CD4-positive, alpha-beta T cell treated with Interleukin-15 for 1 hour (primary cell): ENCODE data around the gene UNKL.

Source experiments
- DNase-seq: peaks from one replicate; pipeline ENCODE4 v3.0.0-alpha.2; 2020

UNKL gene

DNA sequence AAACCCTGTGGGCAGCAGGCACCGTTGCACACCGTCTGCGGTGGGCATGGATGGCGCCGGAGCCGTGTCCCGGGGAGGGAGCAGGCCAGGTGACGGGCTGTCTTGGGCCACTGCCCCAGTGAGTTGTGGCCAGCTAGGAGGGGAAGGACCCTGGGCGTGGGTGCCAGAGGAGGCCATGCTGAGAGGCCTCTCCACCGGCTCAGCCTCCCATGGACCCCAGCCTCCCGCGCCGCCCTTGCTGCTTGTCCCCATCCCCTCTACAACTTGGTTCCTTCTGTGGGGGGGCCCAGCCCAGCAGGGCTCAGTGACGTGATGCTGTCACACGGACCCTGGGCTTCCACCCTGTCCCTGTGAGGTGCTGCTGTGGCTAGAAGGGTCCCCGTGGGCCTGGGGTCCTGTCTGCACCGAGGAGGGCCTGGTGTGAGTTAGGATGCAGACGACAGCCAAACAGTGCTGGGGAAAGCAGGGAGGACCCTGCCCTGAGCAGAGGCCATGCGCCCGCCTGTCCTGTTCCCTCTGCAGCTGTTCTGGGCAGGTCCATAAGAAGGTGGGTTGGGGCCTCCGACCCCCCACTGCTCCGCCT, 93.8 kb downstream of the UNKL start:
- no peak for DNase-seq

DNA sequence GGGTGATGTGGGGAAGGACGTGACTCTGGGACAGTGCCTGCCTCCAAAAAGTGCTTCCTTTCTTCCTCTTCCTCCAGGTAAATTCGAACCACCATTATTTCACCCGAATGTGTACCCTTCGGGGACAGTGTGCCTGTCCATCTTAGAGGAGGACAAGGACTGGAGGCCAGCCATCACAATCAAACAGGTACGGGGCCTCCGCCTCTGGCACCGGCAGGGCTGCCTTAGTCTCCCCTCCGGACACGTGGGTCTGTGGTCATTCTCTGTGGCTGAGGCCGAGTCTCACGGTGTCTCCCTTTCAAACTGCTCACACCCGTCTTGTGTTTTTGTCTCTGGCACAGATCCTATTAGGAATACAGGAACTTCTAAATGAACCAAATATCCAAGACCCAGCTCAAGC, 94.4 kb downstream of the UNKL start:
- DNase-seq, result no peak

GRCh38 chr16:1319041-1319440, 95.5 kb downstream of the UNKL start:
- DNase-seq, result no peak

GRCh38 chr16:1318268-1318545, 96.3 kb downstream of the UNKL start:
- no peak for DNase-seq

- DNase-seq, result no peak
Measured at GRCh38 chr16:1317479-1318267, 96.8 kb downstream of the UNKL start.

DNA sequence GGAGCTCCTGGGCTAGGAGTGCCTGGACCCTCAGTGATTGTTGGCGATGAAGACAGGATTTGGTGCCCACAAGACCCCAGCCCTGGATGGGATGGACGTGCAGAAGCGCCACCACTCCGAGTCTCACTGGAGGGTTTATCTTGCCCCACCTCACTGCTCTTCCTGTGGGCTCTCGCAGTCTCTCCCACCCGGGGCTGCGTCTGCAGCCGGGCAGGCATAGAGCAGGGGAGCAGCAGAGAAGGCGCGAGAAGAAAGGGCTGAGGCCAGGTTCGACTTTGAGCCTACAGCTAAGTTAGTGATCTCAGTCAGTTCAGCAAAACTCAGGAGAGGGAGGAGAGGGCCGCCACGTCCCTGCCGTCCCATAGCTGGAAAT, 98.5 kb downstream of the UNKL start:
- no peak for DNase-seq

- DNase-seq, result no peak
Measured at GRCh38 chr16:1315081-1316032, 99.1 kb downstream of the UNKL start.

DNA sequence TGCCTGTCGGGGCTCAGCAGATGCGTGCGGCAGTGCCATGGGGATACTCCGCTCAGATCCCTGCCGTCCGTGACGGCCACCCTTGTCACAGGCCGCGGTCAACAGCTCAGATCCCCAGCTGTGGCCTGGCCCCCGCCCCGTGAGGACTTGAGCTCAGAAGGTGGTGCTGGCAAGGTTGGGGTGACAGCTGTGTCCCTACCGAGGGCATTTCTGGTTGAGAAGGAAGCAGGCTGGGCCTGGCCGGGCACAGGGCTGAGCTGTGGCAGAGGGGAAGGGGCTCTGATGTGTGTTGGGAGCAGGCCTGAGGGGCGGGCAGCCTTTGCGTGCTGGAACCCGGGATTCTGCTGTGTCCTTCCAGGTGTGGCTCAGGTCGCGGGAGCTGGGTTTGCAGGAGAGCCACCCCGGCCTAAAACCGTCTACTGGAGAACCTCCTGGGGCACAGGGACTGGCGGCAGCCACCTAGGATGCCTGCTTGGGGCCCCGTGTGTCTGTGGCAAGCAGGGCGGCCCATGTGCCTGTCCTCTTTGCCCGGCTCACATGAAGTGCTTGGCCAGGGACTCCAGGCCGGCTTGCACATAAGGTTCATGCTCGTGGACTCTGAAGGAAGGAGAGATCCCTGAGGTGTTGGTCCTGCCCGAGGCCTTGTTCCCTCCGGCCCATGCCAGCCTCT, 100.0 kb downstream of the UNKL start:
- no peak for DNase-seq

DNA sequence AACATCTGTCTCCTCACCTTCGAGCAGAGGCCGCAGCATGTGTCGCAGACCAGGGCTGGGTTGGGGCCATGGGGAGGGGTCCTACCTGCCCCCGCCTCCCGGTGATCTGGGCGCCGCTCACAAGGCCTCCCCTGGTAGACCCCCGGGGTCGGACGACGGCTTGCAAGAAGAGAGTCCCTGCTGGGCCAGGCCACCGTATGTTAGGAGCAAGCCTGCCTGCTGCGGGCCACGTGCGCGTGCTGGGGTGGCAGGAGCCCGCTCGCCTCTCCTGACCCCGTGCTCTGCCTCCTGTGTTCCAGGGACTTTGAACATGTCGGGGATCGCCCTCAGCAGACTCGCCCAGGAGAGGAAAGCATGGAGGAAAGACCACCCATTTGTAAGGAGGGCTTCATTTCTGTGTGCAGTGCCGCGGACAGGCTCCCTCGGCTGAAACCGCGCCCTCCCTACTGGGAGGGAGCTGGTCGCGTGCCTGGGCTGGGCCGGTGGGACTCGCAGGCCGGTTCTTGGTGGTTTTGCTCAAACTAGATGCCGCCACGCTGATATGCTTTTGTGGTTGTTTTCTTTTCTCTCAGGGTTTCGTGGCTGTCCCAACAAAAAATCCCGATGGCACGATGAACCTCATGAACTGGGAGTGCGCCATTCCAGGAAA, 100.7 kb downstream of the UNKL start:
- no peak for DNase-seq
